EL (cell line): Measurements from ENCODE around the gene CTF1.
A peak's percentile ranks its signal among the peaks of the same experiment; 100 is the strongest.
"Not testable (repeated sequence)": the region's sequence is repeated elsewhere in the genome, so short reads cannot be mapped to it uniquely, and the experiment has no call there.

Source experiments
- DNase-seq: peaks from one replicate; pipeline ENCODE4 v3.0.0-alpha.2; 2016

The CTF1 gene, protein sequence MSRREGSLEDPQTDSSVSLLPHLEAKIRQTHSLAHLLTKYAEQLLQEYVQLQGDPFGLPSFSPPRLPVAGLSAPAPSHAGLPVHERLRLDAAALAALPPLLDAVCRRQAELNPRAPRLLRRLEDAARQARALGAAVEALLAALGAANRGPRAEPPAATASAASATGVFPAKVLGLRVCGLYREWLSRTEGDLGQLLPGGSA

GRCh38 chr16:30896261-30896888 lies at the start of gene CTF1:
TSS of gene CTF1 (plus strand) at chr16:30896614. CDS start at chr16:30896644, 30 bp downstream.
- peak; percentile 93 for DNase-seq

GRCh38 chr16:30846649-30847402 lies 49.6 kb upstream of the CTF1 start:
- no peak for DNase-seq

GRCh38 chr16:30850246-30850645 lies 46.2 kb upstream of the CTF1 start:
- DNase-seq = no peak

DNA sequence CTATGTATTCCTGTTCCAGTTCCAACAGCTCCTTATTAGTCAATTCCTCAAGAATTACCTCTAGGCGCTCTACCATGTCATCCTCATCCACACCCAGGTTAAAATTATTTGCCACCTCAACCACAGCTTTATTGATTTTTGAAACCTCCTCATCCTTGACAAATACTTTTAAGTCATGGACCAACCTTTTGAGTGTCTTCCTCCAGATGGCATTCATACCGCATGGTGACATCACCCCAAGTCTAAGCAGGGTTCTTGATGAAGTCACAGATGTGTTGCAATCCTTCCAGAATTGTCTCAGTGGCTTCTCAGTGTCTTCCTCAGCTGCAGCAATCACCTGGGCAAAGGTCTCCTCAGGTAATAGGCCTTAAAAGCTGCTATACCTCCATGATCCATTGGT lies 42.7 kb upstream of the CTF1 start:
- peak; percentile 37 for DNase-seq

DNA sequence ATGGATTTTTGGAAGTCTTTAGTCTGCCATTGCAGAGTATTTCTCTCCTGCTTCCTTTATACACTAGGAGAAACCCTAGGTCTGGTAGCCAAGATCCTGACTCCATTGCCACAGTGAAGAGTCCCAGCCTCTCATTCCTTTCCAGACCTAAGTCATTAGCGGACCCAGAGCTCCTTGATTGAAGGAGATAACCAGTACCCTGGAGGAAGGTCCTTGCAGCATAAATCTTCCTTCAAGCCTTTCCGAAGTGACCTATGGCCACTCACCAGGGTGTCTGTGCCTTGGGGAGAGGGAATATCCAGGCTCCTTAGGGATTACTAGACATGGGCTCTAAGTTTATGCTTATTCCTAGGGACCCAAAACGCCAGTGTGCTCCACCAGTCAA lies 38.3 kb upstream of the CTF1 start:
- DNase-seq = no peak

DNA sequence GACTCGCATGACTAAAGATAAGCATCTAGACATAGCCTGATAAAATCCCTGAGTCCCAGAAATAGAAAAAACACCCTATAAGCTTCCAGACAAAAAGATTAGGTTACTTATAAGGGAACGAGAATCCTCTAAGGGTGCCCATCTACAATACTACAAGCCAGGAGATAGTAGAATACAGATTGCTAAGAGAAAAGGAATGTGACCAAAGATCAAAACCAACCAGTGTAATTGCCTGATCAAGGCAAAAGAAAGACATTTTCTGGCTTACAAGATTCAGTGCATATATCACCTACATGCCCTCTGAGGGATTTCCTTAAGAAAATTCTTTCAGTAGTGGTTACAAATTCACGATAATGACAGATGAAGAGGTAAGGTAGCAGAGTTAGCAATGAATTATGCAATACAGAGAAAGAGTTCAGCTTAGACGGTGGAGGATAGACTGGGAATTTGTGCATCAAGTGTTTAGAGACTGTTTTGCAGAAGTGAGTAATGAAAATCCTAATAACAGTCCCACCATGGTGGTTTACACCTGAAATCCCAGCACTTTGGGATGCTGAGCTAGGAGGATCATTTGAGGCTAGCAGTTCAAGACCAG lies 37.5 kb upstream of the CTF1 start:
- no peak for DNase-seq

DNA sequence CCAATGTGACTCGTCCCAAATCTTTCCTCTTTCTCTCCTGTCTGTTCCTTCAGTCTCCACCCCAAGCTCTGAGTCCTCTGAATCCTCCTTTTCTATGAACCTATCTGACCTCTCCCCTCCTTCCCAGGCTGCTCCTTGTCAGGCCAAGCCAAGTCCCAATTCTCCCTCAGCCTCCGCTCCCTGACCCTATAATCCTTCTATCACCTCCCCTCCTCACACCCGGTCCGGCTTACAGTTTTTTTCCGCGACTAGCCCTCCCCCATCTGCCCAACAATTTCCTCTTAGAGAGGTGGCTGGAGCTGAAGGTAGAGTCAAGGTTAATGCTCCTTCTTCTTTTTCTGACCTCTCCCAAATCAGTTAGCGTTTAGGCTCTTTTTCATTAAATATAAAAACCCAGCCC lies 35.7 kb upstream of the CTF1 start:
- not testable (repeated sequence) for DNase-seq

DNA sequence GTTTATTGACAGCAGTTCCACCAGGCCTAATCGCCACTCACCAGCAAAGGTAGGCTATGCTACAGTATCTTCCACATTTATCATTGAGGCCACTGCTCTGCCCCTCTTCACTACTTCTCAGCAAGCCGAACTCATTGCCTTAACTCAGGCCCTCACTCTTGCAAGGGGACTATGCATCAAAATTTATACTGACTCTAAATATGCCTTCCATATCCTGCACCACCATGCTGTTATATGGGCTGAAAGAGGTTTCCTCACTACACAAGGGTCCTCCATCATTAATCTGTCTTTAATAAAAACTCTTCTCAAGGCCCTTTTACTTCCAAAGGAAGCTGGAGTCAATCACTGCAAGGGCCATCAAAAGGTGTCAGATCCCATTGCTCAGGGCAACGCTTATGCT lies 33.2 kb upstream of the CTF1 start:
- not testable (repeated sequence) for DNase-seq

DNA sequence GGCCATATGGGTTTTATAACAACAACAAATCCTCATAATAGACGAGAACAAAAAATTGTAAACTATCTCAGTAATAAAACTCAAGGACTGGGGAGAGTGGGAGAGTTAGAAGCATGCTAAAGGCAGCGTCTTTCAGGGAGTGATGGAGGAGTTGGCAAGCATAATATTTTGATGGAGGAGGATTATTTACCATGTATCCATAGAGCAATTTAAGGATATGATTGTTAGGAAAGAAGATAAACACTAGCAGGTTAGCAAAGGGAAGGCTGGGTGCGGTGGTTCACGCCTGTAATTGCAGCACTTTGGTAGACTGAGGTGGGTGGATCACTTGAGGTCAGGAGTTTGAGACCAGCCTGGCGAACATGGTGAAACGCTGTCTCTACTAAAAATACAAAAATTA lies 30.4 kb upstream of the CTF1 start:
- DNase-seq = no peak

GRCh38 chr16:30867747-30868146 lies 28.7 kb upstream of the CTF1 start:
- DNase-seq = no peak

GRCh38 chr16:30870904-30871303 lies 25.5 kb upstream of the CTF1 start:
- no peak for DNase-seq

- no peak for DNase-seq
Measured at GRCh38 chr16:30874244-30874820, 22.1 kb upstream of the CTF1 start.

- peak; percentile 86 for DNase-seq
Measured at GRCh38 chr16:30874821-30875717, 21.3 kb upstream of the CTF1 start.

GRCh38 chr16:30875871-30876801 lies 20.3 kb upstream of the CTF1 start:
- peak; percentile 31 for DNase-seq

GRCh38 chr16:30876867-30877266 lies 19.5 kb upstream of the CTF1 start:
- DNase-seq = no peak

- DNase-seq = no peak
Measured at GRCh38 chr16:30882429-30883310, 13.7 kb upstream of the CTF1 start.

DNA sequence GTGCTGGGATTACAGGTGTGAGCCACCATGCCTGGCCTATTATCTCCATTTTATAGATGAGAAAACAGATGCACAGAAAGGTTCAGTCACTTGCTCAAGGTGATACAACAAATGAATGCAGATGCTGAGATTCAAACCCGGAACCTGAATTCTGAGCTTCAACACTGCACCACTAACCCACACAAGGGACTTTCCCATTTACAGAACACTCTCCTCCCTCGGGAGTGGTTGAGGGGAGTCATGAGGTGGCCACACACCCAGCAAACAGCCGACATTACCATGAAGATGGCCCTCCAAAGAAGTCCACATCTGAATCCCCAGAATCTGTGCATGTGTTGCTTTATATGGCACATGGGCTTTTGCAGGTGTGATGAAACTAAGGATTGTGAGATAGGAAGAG lies 11.7 kb upstream of the CTF1 start:
- DNase-seq = no peak

DNA sequence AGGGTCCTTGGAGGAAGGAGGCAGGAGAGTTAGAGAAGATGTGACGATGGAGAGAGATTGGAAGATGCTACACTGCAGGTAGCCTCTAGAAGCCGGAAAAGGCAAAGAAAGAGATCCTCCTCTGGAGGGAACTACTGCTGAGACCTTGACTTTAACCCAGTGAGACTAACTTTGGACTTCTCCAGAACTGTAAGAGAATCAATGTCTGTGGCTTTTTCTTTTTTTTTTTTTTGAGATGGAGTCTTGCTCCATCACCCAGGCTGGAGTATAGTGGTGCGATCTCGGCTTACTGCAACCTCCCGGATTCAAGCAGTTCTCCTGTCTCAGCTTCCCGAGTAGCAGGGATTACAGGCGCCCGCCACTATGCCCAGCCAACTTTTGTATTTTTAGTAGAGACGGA lies 11.2 kb upstream of the CTF1 start:
- DNase-seq = no peak

- DNase-seq = no peak
Measured at GRCh38 chr16:30886145-30886544, 10.3 kb upstream of the CTF1 start.

- no peak for DNase-seq
Measured at GRCh38 chr16:30887927-30888326, 8.5 kb upstream of the CTF1 start.
